K562 (cell line): ENCODE results near the gene FAAP100. TPM values are rescaled to one million over a fixed set of nuclear protein-coding genes. Genes with fewer than 3 reads are reported as not detected.

Source experiments
- KDM1A ChIP-seq, 2 experiments: fragments of 450-650 bp; IDR thresholded peaks; 2 replicates each; pipeline ENCODE4 v1.6.1; 2016; ENCODE audit warnings: mild to moderate bottlenecking in 2 of 2
- KLF13 ChIP-seq: fragments of 450-650 bp; IDR thresholded peaks from 2 replicates; pipeline ENCODE4 v1.6.1; 2016; ENCODE audit warnings: missing genetic modification characterization, low read depth, mild to moderate bottlenecking, missing compliant biosample characterization, moderate library complexity, borderline replicate concordance
- MAZ ChIP-seq, 2 experiments: fragments of 450-650 bp in 1 of 2; sonication (generic) in 1 of 2; formaldehyde crosslinking; IDR thresholded peaks in 1 of 2; conservative IDR thresholded peaks in 1 of 2; 2 replicates each; pipeline versions ENCODE4 v1.4.0 to v1.5.0; 2020; ENCODE audit warnings: mild to moderate bottlenecking in 1 of 2, missing genetic modification reagents in 1 of 2
- RBFOX2 ChIP-seq: fragments of 200-400 bp; formaldehyde crosslinking; IDR thresholded peaks from 2 replicates; pipeline ENCODE4 v1.6.1; 2017; ENCODE audit warnings: low read depth, mild to moderate bottlenecking, low read length, moderate library complexity
- RCOR1 ChIP-seq, 2 experiments: IDR thresholded peaks; 2 replicates each; pipeline ENCODE4 v1.6.1; 2012; ENCODE audit warnings: low read depth in 2 of 2, low read length in 2 of 2, borderline replicate concordance in 1 of 2, improper control_type of control experiment in 1 of 2
- SRSF3 ChIP-seq: fragments of 200-400 bp; formaldehyde crosslinking; IDR thresholded peaks from 2 replicates; pipeline ENCODE4 v1.6.1; 2016; ENCODE audit warnings: mild to moderate bottlenecking, low read length, moderate library complexity; ENCODE audit not compliant: insufficient read depth
- polyA plus RNA-seq, 8 experiments: library from polyadenylated mRNA; depleted of rRNA in 4 of 8; stranded (reverse) in 5 of 8; unstranded in 3 of 8; fragments of >200 nt; fragmentation: Nextera tagmentation in 2 of 8; fragmentation: Illumina TruSeq in 1 of 8; extraction: Ambion mirVana in 2 of 8; extraction: Trizol in 1 of 8; gene quantifications; 2 replicates each; pipeline versions ENCODE4 v1.2.1 to v1.2.3, GENCODE V29; 2011 to 2014; ENCODE audit warnings: inconsistent platforms in 1 of 8, missing spikeins in 1 of 8
- total RNA-seq, 7 experiments: library from RNA; depleted of rRNA in 6 of 7; stranded (reverse); fragments of >200 nt in 6 of 7; fragmentation: Illumina TruSeq in 2 of 7; extraction: Trizol in 2 of 7; gene quantifications; 2 replicates each; pipeline versions ENCODE4 v1.2.1 to v1.2.3, GENCODE V29; 2011 to 2021; ENCODE audit warnings: low replicate concordance in 1 of 7
- TF ChIP-seq, protein P1 (sequence below), 2 experiments: fragments of 200-800 bp in 1 of 2; sonication (Bioruptor generic) in 1 of 2; sonication (generic) in 1 of 2; formaldehyde crosslinking in 1 of 2; IDR thresholded peaks in 1 of 2; conservative IDR thresholded peaks in 1 of 2; 2 replicates each; pipeline versions ENCODE4 v1.5.0 to v1.6.1; 2016 to 2020; ENCODE audit warnings: missing compliant biosample characterization in 1 of 2, missing genetic modification characterization in 1 of 2, missing genetic modification reagents in 1 of 2
- TF ChIP-seq, protein P2 (sequence below): sonication (generic); formaldehyde crosslinking; IDR thresholded peaks from 2 replicates; pipeline ENCODE4 v1.8.0; 2023; ENCODE audit warnings: mild to moderate bottlenecking, missing genetic modification reagents
- TF ChIP-seq, protein P3 (sequence below): sonication (generic); formaldehyde crosslinking; IDR thresholded peaks from 2 replicates; pipeline ENCODE4 v1.8.0; 2022; ENCODE audit warnings: missing genetic modification reagents, mild to moderate bottlenecking, moderate library complexity, borderline replicate concordance

FAAP100 gene
- total and polyA plus RNA-seq, 9 of the 15 experiments (the other 6 are each of a cell fraction or from before 2014, with no cell fraction given), result 0.31 to 51.2 (median 12.6) TPM

DNA sequence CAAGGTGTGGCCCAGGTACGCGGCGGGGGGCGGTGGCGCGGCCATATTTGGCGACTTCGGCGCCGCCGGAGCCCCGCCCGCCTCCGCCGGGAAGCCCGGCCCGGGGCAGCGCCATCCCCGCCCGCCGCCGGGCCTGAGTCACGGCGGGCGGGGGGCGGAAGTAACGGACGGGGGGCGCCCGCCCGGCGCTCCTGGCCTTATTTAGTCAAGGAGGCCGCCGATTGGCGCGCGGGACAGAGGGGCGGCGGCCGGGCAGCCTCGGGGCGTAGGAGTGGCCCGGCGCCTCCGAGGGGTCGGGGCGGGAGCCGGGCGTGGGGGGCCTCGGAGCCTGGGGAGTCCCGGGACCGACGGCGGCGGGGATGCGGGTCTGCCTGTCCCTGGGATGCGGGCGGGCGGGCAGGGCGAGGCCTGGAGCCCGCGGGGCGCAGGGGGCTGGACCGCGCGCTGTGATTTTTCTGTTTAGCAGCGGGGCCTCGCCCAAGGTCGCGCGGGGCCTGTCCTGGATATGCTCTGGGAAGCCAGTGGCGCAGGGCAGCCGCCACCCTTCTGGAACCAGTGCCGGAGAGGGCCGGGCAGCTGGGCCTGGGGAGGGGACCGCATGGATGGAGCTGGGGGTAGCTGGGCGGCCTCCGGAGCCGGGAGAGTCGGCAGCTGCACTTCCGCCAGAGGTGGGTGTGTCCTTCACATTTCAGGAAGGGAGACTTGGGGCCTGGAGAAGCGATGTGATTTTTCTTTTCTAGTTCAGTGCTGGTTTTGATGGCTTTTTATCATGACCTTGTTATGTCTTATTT is 37.2 kb downstream of the FAAP100 start (continued):
- TF ChIP-seq, protein P1, sequence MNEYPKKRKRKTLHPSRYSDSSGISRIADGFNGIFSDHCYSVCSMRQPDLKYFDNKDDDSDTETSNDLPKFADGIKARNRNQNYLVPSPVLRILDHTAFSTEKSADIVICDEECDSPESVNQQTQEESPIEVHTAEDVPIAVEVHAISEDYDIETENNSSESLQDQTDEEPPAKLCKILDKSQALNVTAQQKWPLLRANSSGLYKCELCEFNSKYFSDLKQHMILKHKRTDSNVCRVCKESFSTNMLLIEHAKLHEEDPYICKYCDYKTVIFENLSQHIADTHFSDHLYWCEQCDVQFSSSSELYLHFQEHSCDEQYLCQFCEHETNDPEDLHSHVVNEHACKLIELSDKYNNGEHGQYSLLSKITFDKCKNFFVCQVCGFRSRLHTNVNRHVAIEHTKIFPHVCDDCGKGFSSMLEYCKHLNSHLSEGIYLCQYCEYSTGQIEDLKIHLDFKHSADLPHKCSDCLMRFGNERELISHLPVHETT (CRISPR knock-in tag; conservative IDR thresholded peaks at IDR 0.05 in 1 of 2, IDR thresholded peaks at IDR 0.05 in 1 of 2), result peak in 1 of 2 experiments; percentile 96; a peak in 2 of 4 replicates
- TF ChIP-seq, protein P2, sequence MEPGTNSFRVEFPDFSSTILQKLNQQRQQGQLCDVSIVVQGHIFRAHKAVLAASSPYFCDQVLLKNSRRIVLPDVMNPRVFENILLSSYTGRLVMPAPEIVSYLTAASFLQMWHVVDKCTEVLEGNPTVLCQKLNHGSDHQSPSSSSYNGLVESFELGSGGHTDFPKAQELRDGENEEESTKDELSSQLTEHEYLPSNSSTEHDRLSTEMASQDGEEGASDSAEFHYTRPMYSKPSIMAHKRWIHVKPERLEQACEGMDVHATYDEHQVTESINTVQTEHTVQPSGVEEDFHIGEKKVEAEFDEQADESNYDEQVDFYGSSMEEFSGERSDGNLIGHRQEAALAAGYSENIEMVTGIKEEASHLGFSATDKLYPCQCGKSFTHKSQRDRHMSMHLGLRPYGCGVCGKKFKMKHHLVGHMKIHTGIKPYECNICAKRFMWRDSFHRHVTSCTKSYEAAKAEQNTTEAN (CRISPR knock-in tag), result no peak
- peak; percentile 57 for TF ChIP-seq RBFOX2
- TF ChIP-seq MAZ (CRISPR knock-in tag; conservative IDR thresholded peaks at IDR 0.05 in 1 of 2, IDR thresholded peaks at IDR 0.05 in 1 of 2), result peak in 1 of 2 experiments; percentile 31; a peak in 2 of 4 replicates
- TF ChIP-seq, protein P3, sequence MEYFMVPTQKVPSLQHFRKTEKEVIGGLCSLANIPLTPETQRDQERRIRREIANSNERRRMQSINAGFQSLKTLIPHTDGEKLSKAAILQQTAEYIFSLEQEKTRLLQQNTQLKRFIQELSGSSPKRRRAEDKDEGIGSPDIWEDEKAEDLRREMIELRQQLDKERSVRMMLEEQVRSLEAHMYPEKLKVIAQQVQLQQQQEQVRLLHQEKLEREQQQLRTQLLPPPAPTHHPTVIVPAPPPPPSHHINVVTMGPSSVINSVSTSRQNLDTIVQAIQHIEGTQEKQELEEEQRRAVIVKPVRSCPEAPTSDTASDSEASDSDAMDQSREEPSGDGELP (CRISPR knock-in tag), result peak; percentile 52; the same call in 1 of the 2 replicates
- TF ChIP-seq SRSF3, result no peak
- no peak for TF ChIP-seq RCOR1 (IDR thresholded peaks at IDR 0.05; ENCODE audit: borderline replicate concordance in 1 of 2, low read depth in 2 of 2, low read length in 2 of 2)
- 0 out of 4 replicates have a peak, but pooled peaks of 1 of the 2 experiments have one; percentile 21 for TF ChIP-seq KDM1A (IDR thresholded peaks at IDR 0.05)
- 0 out of 2 replicates have a peak, but pooled peaks have one; percentile 40 for TF ChIP-seq KLF13
